ENCODE measurements around the gene PLCB3. TPM values are rescaled to one million over a fixed set of nuclear protein-coding genes. Genes with fewer than 3 reads are reported as not detected.

Gene PLCB3
- total and polyA plus RNA-seq, 2 donors (not counting 3 experiments of a cell fraction or from before 2014, with no cell fraction given) = 32.3 to 61.1 TPM

DNA sequence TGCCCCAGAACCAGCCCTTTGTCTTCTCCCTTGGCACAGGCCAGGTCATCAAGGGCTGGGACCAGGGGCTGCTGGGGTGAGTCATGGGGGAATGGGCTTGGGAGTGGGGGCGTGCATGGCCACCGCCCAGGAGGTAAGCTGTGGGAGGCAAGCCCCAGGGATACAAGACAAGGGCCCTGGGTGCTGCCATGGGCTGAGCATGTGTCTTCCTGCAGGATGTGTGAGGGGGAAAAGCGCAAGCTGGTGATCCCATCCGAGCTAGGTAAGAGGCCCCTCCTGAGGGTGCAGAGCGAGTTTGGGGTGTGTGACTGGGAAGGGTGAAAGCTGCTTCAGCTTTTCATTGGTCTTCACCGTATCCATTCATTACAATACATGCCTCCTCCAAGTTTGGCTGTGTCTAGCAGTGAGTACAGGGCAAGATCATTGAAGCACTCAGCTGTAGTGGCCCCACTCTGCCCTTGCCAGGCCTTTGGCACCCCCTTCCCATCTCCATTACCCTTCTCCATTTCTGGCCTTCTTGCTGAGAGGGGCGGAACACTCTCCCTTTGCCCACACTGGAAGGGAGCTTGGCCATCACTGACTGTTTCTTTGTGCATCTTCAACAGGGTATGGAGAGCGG is 8.0 kb upstream of the PLCB3 start:
- DNase-seq (ENCODE audit: low read depth, low spot score) (no peak), FAIRE-seq (no peak)
- TF ChIP-seq, protein P1, sequence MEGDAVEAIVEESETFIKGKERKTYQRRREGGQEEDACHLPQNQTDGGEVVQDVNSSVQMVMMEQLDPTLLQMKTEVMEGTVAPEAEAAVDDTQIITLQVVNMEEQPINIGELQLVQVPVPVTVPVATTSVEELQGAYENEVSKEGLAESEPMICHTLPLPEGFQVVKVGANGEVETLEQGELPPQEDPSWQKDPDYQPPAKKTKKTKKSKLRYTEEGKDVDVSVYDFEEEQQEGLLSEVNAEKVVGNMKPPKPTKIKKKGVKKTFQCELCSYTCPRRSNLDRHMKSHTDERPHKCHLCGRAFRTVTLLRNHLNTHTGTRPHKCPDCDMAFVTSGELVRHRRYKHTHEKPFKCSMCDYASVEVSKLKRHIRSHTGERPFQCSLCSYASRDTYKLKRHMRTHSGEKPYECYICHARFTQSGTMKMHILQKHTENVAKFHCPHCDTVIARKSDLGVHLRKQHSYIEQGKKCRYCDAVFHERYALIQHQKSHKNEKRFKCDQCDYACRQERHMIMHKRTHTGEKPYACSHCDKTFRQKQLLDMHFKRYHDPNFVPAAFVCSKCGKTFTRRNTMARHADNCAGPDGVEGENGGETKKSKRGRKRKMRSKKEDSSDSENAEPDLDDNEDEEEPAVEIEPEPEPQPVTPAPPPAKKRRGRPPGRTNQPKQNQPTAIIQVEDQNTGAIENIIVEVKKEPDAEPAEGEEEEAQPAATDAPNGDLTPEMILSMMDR (IDR thresholded peaks at IDR 0.05; ENCODE audit: extremely low read depth in 1 of 2, insufficient read depth in 1 of 2, low read depth in 1 of 2, low read length in 2 of 2) = no peak
- TF ChIP-seq POLR2AphosphoS5 (IDR thresholded peaks at IDR 0.05; ENCODE audit: insufficient read depth, low read depth, low read length) (peak; percentile 70), JUN (IDR thresholded peaks at IDR 0.05; ENCODE audit: borderline replicate concordance, insufficient read depth, insufficient read length, low read depth) (no peak), MAX (IDR thresholded peaks at IDR 0.05; ENCODE audit: insufficient read depth, insufficient read length) (no peak), MYC (IDR thresholded peaks at IDR 0.05; ENCODE audit: low read depth, low read length) (no peak), FOS (IDR thresholded peaks at IDR 0.05; ENCODE audit: borderline replicate concordance, insufficient read depth, low read length) (no peak), POLR2A (IDR thresholded peaks at IDR 0.05; ENCODE audit: low read depth, low read length) (peak; percentile 59), GATA2 (IDR thresholded peaks at IDR 0.05; ENCODE audit: insufficient read depth, insufficient read length, low read depth, low read length) (no peak)
- peaks cover 40% of the 10 kb centered on the region for H3K79me2 ChIP-seq (ENCODE audit: control insufficient read depth, insufficient read depth, low read length)
- no peak overlapping the region for H3K9ac ChIP-seq (replicated peaks; ENCODE audit: extremely low read depth, insufficient read depth, low read length)
- peaks cover 0 to 15% of the 10 kb centered on the region in 2 experiments for H3K36me3 ChIP-seq (ENCODE audit: control insufficient read depth in 2 of 2, extremely low read depth in 1 of 2, insufficient read depth in 2 of 2, low read length in 2 of 2)
- BruUV-seq (replicated peaks) = TSS peak; percentile 13
- H3K27ac ChIP-seq (ENCODE audit: insufficient read depth, low read depth, low read length) = no peak overlapping the region
- H3K9me1 ChIP-seq (replicated peaks; ENCODE audit: control insufficient read depth, extremely low read depth, insufficient read depth, low read length) = no peaks in the 10 kb centered on the region
- ChIA-PET CTCF (interaction anchor here (0.9 to 5.0 kb wide), 4 partner anchors 20 to 57 kb away, joined by 3 to 36 read pairs (median 15); partner anchors contain the start of gene CATSPERZ), POLR2A (no interaction called here)
- H3K4me2 ChIP-seq (ENCODE audit: insufficient read depth, low read length) = no peak overlapping the region
- dilution Hi-C loops (cut with MboI; ENCODE audit: extremely low pct_ligation_motif_present, low sequenced_read_pairs) (no loop called here), intact Hi-C loops (cut with micrococcal nuclease) (loop anchor here (5.0 kb wide), 1 partner anchor 114 kb away; the partner anchor contains the start of gene RPS6KA4)
- no peaks in the 10 kb centered on the region for H3K9me3 ChIP-seq (replicated peaks; ENCODE audit: control insufficient read depth, insufficient read depth, low read length)
- no peaks in the 10 kb centered on the region for H4K20me1 ChIP-seq (replicated peaks; ENCODE audit: control insufficient read depth, extremely low read depth, insufficient read depth, low read length)
- H2AFZ ChIP-seq (ENCODE audit: low read depth, low read length) = no peak overlapping the region
- H3K4me1 ChIP-seq (ENCODE audit: control insufficient read depth, extremely low read depth, insufficient read depth, low read length) = peaks cover 21% of the 10 kb centered on the region
- H3K4me3 ChIP-seq (replicated peaks in 1 of 3; ENCODE audit: insufficient read depth in 1 of 3, low read depth in 1 of 3, low read length in 3 of 3) = no peak overlapping the region
- no peaks in the 10 kb centered on the region for H3K27me3 ChIP-seq (ENCODE audit: control insufficient read depth in 2 of 2, insufficient read depth in 2 of 2, low read length in 2 of 2)

Measured in endothelial cell of umbilical vein (primary cell).